ENCODE results near the gene TMEM175. TPM values are rescaled to one million over a fixed set of nuclear protein-coding genes. Genes with fewer than 3 reads are reported as not detected.

TMEM175 gene
- total and polyA plus RNA-seq, 2 of the 8 experiments (the other 6 are each of a cell fraction or from before 2014, with no cell fraction given): 4.9 to 20.7 TPM

DNA sequence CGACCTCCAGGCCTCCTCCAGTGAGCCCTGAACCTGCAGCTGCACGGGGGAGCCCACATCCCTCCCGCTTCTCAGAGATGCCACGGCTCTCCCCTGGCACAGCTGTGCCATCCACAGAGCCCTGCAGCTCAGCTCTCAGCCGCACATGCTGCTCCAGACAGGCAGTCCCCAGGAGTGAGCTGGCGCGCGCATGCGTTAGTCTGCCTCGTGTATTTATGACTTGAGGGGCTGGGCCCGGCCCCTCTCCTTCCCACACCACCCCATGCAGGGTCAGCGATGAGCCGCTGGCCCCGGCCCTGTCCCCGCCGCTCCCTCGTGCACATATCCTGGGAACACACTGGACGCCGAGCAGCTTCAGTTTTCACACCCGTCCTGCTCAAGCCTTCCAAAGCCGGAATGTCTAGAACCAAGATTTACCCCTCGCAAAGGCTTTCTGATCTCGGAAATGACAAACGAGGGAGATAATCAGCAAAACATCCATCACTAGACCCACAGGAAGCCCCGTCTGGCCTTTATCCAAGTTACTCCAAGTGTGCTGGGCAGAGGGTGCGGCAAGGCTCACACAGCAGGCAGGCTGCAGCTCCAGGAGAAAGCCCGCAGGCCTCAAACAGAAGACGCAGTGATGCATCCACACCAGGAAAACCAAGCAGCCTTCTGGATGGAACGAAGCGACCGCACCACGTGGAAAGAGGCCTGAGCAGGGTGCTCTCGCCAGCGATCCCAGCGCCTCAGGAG is 24.4 kb upstream of the TMEM175 start:
- Histone ChIP-seq H2AK5ac (ENCODE audit: low read depth, low read length) (no peak overlapping the region), H2BK120ac (replicated peaks; ENCODE audit: low read depth, low read length) (no peak overlapping the region), H3K27ac (ENCODE audit: low read depth, low read length) (no peak overlapping the region), H3K4me1 (replicated peaks in 1 of 4; ENCODE audit: control insufficient read depth in 3 of 4, insufficient read depth in 4 of 4, low read length in 3 of 4) (peaks cover 0 to 7% (median 0%) of the 10 kb centered on the region in 4 experiments; a peak in 3 of 7 replicates), H3K27me3 (replicated peaks in 1 of 4; ENCODE audit: control insufficient read depth in 3 of 4, extremely low read depth in 1 of 4, insufficient read depth in 3 of 4, low read length in 3 of 4) (no peaks in the 10 kb centered on the region; a peak in 1 of 7 replicates), H3K18ac (ENCODE audit: extremely low read depth, low read length) (no peak overlapping the region), H4K91ac (replicated peaks; ENCODE audit: insufficient read length, low read length) (no peak overlapping the region), H2BK5ac (ENCODE audit: low read depth, low read length) (no peak overlapping the region), H3K56ac (replicated peaks; ENCODE audit: insufficient read length, low read depth, low read length) (no peak overlapping the region), H3K14ac (ENCODE audit: insufficient read length) (no peak overlapping the region), H3K9me3 (ENCODE audit: insufficient read depth in 2 of 2, low read depth in 1 of 2, low read length in 1 of 2) (peaks cover 0 to 10% of the 10 kb centered on the region in 2 experiments; a peak in 1 of 4 replicates), H4K8ac (ENCODE audit: extremely low read depth, insufficient read depth, low read length) (peak overlapping the region; percentile 68; the same call in 1 of the 2 replicates), H2BK12ac (ENCODE audit: low read depth, low read length) (no peak overlapping the region), H3K79me2 (ENCODE audit: control insufficient read depth in 1 of 2, insufficient read depth in 2 of 2, low read length in 2 of 2) (peaks cover 0 to 4% of the 10 kb centered on the region in 2 experiments; a peak in 2 of 4 replicates), H4K5ac (ENCODE audit: insufficient read length, low read depth, low read length) (no peak overlapping the region), H3K4ac (replicated peaks; ENCODE audit: insufficient read length, low read depth, low read length) (no peak overlapping the region), H3K36me3 (ENCODE audit: control insufficient read depth in 2 of 4, insufficient read depth in 4 of 4, low read length in 3 of 4) (peaks cover 0 to 8% (median 3%) of the 10 kb centered on the region in 4 experiments; a peak in 3 of 8 replicates), H2BK15ac (ENCODE audit: low read length) (no peak overlapping the region), H3K9ac (replicated peaks in 1 of 4; ENCODE audit: extremely low read depth in 1 of 4, low read depth in 3 of 4, low read length in 3 of 4) (no peak overlapping the region), H3K4me2 (ENCODE audit: insufficient read depth in 1 of 2, low read depth in 2 of 2, low read length in 2 of 2) (no peak overlapping the region), H3K79me1 (ENCODE audit: low read depth, low read length) (peaks cover 8% of the 10 kb centered on the region; the same call in 1 of the 2 replicates), H2AFZ (ENCODE audit: low read length) (no peak overlapping the region), H2BK20ac (ENCODE audit: low read length) (no peak overlapping the region), H3K23me2 (ENCODE audit: low read depth, low read length) (no peaks in the 10 kb centered on the region), H3K23ac (ENCODE audit: insufficient read length) (no peak overlapping the region), H4K20me1 (replicated peaks in 1 of 2; ENCODE audit: control insufficient read depth in 1 of 2, insufficient read depth in 2 of 2, low read length in 2 of 2) (peaks cover 3 to 5% of the 10 kb centered on the region in 2 experiments), H3K4me3 (ENCODE audit: extremely low read depth in 1 of 4, insufficient read depth in 2 of 4, low read depth in 3 of 4, low read length in 4 of 4) (no peak overlapping the region)
- DNase-seq (ENCODE audit: low read depth in 1 of 2, low spot score in 2 of 2): no peak
- WGBS, 2 experiments (ENCODE audit: extremely low coverage in 1 of 2, insufficient coverage in 1 of 2, insufficient read length in 1 of 2, insufficient replicate concordance in 2 of 2, low coverage in 1 of 2, low lambda C conversion rate in 2 of 2, missing lambda C conversion rate in 1 of 2): 96% methylated on average over 29 of the region's 35 CpGs; no CpG with 5 or more reads in 1 of the 2 experiments
- TF ChIP-seq NRF1 (IDR thresholded peaks at IDR 0.05; ENCODE audit: low read depth, low read length): no peak
- CTCF ChIA-PET (ENCODE audit: partially characterized antibody): interaction anchor here (1.0 to 2.6 kb wide), 4 partner anchors 10 to 164 kb away, joined by 3 to 9 read pairs (median 6); no protein-coding TSS in a partner anchor
- FAIRE-seq: no peak
- POLR2A ChIA-PET (ENCODE audit: partially characterized antibody): no interaction called here
